PC-9 (cell line): ENCODE measurements around the gene ARPC3. TPM values are rescaled to one million over a fixed set of nuclear protein-coding genes. Genes with fewer than 3 reads are reported as not detected.
"Not testable (repeated sequence)": the region's sequence is repeated elsewhere in the genome, so short reads cannot be mapped to it uniquely, and the experiment has no call there.

Source experiments
- BruUV-seq: library from RNA; stranded (reverse); fragments of 400-500 nt; replicated peaks from 2 replicates; lab custom pipeline; 2021; lab: Mats Ljungman, UMichigan
- CTCF ChIA-PET: fragments of 300-600 bp; sonication (Branson Sonifier 250); formaldehyde crosslinking; loops from one replicate; lab custom pipeline; 2022; ENCODE audit warnings: antibody characterized with exemption; lab: Charles Lee
- POLR2A ChIA-PET: fragments of 300-600 bp; sonication (Branson Sonifier 250); formaldehyde crosslinking; loops from one replicate; lab custom pipeline; 2022; ENCODE audit warnings: antibody characterized with exemption; ENCODE audit not compliant: unreplicated experiment; lab: Charles Lee
- DNase-seq, 2 experiments: peaks; one replicate each; pipeline versions ENCODE4 v3.0.0 to v3.0.0-alpha.2; 2015 to 2022; ENCODE audit warnings: mixed read lengths in 1 of 2
- H2AFZ ChIP-seq: fragments of 200-600 bp; sonication (generic); 2 replicates; pipeline ENCODE4 v1.8.1; 2017; ENCODE audit warnings: antibody characterized with exemption
- H3F3A ChIP-seq: fragments of 200-600 bp; sonication (generic); 2 replicates; pipeline ENCODE4 v1.8.1; 2017; ENCODE audit warnings: antibody characterized with exemption, mild to moderate bottlenecking, low read depth; ENCODE audit not compliant: insufficient read depth
- H3K27ac ChIP-seq: fragments of 200-600 bp; sonication (generic); 2 replicates; pipeline ENCODE4 v1.6.1; 2016; ENCODE audit warnings: mixed run types
- H3K27me3 ChIP-seq: fragments of 200-600 bp; sonication (generic); 2 replicates; pipeline ENCODE4 v1.6.1; 2016; ENCODE audit warnings: low read depth, mixed run types; ENCODE audit not compliant: insufficient read depth
- H3K36me3 ChIP-seq: fragments of 200-600 bp; sonication (generic); 2 replicates; pipeline ENCODE4 v1.6.1; 2016; ENCODE audit warnings: low read depth, mixed run types
- H3K4me1 ChIP-seq: fragments of 200-600 bp; sonication (generic); replicated peaks from 2 replicates; pipeline ENCODE4 v1.6.1; 2016; ENCODE audit warnings: mixed run types; ENCODE audit not compliant: insufficient read depth
- H3K4me2 ChIP-seq: fragments of 200-600 bp; sonication (generic); 2 replicates; pipeline ENCODE4 v1.6.1; 2017; ENCODE audit warnings: mixed run types
- H3K4me3 ChIP-seq: fragments of 200-600 bp; sonication (generic); 2 replicates; pipeline ENCODE4 v1.6.1; 2016; ENCODE audit warnings: mixed run types
- H3K79me2 ChIP-seq: fragments of 200-600 bp; sonication (generic); 2 replicates; pipeline ENCODE4 v1.6.1; 2017; ENCODE audit warnings: low read depth, mixed run types
- H3K9me2 ChIP-seq: fragments of 200-600 bp; sonication (generic); 2 replicates; pipeline ENCODE4 v1.8.1; 2017; ENCODE audit warnings: mild to moderate bottlenecking; ENCODE audit not compliant: insufficient read depth
- H3K9me3 ChIP-seq: fragments of 200-600 bp; sonication (generic); 2 replicates; pipeline ENCODE4 v1.8.1; 2016; ENCODE audit warnings: low read depth; ENCODE audit not compliant: insufficient read depth
- H4K20me1 ChIP-seq: fragments of 200-600 bp; sonication (generic); 2 replicates; pipeline ENCODE4 v1.8.1; 2017; ENCODE audit not compliant: insufficient read depth
- EZH2 ChIP-seq: fragments of 200-600 bp; sonication (generic); IDR thresholded peaks from 2 replicates; pipeline ENCODE4 v1.8.0; 2017; ENCODE audit warnings: antibody characterized with exemption, low read depth
- intact Hi-C: fragments of 100-400 bp; cut with micrococcal nuclease; formaldehyde crosslinking; loops from one replicate; pipeline ENCODE4 v1.10.0; 2022; ENCODE audit not compliant: unreplicated experiment
- total RNA-seq: library from RNA; stranded (reverse); gene quantifications from 2 replicates; pipeline ENCODE4 v1.2.3, GENCODE V29; 2021
- TF ChIP-seq, protein P1 (sequence below): fragments of 200-600 bp; sonication (generic); conservative IDR thresholded peaks from 2 replicates; pipeline ENCODE4 v1.6.1; 2017; ENCODE audit warnings: mixed run types, antibody characterized with exemption, mild to moderate bottlenecking, moderate library complexity

The ARPC3 gene
- total RNA-seq, 1 experiment from 2014 or later, result 229 TPM

DNA sequence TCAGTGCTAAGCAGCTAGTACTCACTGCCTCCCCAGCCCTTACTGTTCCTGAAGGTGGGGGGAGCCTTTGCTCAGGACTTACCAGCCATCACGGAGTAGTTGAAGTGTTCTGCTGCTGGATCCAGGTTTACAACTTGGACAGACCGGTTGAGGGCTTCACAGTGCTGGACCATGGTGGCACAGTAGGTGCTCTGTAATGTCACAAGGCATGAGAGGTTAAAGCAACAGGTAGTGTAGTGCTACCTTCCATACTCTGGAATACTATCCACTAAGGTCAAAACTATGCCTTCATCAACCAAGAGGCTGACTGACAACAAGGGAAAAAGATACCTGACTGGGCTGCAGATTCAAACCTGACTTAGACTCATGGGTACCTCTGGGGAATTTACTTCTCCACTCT, 14.9 kb upstream of the ARPC3 start:
- TF ChIP-seq EZH2, result no peak
- TF ChIP-seq, protein P1, sequence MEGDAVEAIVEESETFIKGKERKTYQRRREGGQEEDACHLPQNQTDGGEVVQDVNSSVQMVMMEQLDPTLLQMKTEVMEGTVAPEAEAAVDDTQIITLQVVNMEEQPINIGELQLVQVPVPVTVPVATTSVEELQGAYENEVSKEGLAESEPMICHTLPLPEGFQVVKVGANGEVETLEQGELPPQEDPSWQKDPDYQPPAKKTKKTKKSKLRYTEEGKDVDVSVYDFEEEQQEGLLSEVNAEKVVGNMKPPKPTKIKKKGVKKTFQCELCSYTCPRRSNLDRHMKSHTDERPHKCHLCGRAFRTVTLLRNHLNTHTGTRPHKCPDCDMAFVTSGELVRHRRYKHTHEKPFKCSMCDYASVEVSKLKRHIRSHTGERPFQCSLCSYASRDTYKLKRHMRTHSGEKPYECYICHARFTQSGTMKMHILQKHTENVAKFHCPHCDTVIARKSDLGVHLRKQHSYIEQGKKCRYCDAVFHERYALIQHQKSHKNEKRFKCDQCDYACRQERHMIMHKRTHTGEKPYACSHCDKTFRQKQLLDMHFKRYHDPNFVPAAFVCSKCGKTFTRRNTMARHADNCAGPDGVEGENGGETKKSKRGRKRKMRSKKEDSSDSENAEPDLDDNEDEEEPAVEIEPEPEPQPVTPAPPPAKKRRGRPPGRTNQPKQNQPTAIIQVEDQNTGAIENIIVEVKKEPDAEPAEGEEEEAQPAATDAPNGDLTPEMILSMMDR, result no peak
- ChIA-PET POLR2A (no interaction called here), CTCF (interaction anchor here (0.7 kb wide), 1 partner anchor 832 kb away, joined by 4 read pairs; no protein-coding TSS in a partner anchor)
- no peak overlapping the region for H3K4me3 ChIP-seq
- H3K4me1 ChIP-seq, result peaks cover 18% of the 10 kb centered on the region
- intact Hi-C loops, result no loop called here
- DNase-seq, result no peak
- no peak overlapping the region for H3K4me2 ChIP-seq
- H3F3A ChIP-seq, result peaks cover 6% of the 10 kb centered on the region; the same call in 1 of the 2 replicates
- no peaks in the 10 kb centered on the region for H3K9me3 ChIP-seq
- peaks cover 28% of the 10 kb centered on the region for H3K79me2 ChIP-seq
- H3K36me3 ChIP-seq, result 0 out of 2 replicates have a peak, but pooled peaks cover 9% of the 10 kb centered on the region
- no peak overlapping the region for H3K27ac ChIP-seq
- H3K27me3 ChIP-seq, result no peaks in the 10 kb centered on the region
- H2AFZ ChIP-seq, result no peak overlapping the region
- no peaks in the 10 kb centered on the region for H3K9me2 ChIP-seq
- H4K20me1 ChIP-seq, result no peaks in the 10 kb centered on the region
- no TSS peak for BruUV-seq

DNA sequence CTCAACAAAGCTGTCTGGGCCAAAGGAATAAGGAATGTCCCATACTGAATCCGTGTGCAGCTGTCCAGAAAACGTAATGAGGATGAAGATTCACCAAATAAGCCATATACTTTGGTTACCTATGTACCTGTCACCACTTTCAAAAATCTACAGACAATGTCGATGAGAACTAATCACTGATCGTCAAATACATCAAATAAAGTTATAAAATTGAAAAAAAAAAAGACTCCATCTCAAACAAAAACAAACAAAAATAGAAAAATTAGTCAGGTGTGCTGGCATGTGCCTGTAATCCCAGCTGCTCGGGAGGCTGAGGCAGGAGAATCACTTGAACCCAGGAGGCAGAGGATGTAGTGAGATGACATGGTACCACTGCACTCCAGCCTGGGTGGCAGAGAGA, 11.1 kb upstream of the ARPC3 start:
- H3K36me3 ChIP-seq, H3K4me1 ChIP-seq, H4K20me1 ChIP-seq, H3K4me3 ChIP-seq, BruUV-seq, H2AFZ ChIP-seq, intact Hi-C loops, H3F3A ChIP-seq, POLR2A ChIA-PET, H3K27ac ChIP-seq, H3K79me2 ChIP-seq, H3K27me3 ChIP-seq, CTCF ChIA-PET, H3K9me3 ChIP-seq, H3K4me2 ChIP-seq, H3K9me2 ChIP-seq, DNase-seq: not testable (repeated sequence)

DNA sequence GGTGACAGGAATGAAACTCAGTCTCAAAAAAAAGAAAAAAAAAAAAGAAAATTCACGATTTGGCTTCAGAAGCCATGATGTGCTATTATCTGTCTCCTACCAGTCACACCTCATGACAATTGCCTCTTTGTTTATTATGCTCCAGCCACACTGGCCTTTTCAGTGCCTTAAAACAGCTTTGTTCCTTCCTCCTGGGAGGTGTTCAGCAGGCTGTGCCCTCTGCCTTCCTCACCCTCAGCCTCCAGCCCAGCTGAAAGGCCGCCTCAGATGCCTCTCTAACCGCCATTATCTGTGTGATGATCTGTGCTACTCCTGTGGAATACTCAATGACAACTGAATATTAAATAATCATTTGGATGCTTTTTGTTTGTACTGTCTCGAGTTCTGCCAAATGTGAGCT, 8.6 kb upstream of the ARPC3 start:
- Histone ChIP-seq H2AFZ (no peak overlapping the region), H3K79me2 (no peaks in the 10 kb centered on the region), H3K36me3 (0 out of 2 replicates have a peak, but pooled peaks cover 10% of the 10 kb centered on the region), H3K9me2 (no peaks in the 10 kb centered on the region), H3K27ac (no peak overlapping the region), H3K4me3 (no peak overlapping the region), H4K20me1 (no peaks in the 10 kb centered on the region), H3K4me1 (no peaks in the 10 kb centered on the region), H3F3A (no peaks in the 10 kb centered on the region; the same call in 1 of the 2 replicates), H3K9me3 (no peaks in the 10 kb centered on the region), H3K4me2 (no peak overlapping the region), H3K27me3 (no peaks in the 10 kb centered on the region)
- no peak for DNase-seq
- intact Hi-C loops, result no loop called here
- no TSS peak for BruUV-seq
- ChIA-PET POLR2A (no interaction called here), CTCF (no interaction called here)
- no peak for TF ChIP-seq EZH2
- TF ChIP-seq, protein P1, result no peak
